ES-I3 (cell line): ENCODE data around the gene SLC25A1.

Source experiments
- H3K36me3 ChIP-seq: 2 replicates; pipeline ENCODE4 v1.6.1; 2013; ENCODE audit warnings: mild to moderate bottlenecking, low read length, control low read depth, moderate library complexity; ENCODE audit not compliant: insufficient read depth
- H3K4me1 ChIP-seq: 2 replicates; pipeline ENCODE4 v1.6.1; 2013; ENCODE audit warnings: mild to moderate bottlenecking, control low read depth, low read length; ENCODE audit not compliant: insufficient read depth
- H3K9ac ChIP-seq: 2 replicates; pipeline ENCODE4 v1.6.1; 2013; ENCODE audit warnings: low read depth, mild to moderate bottlenecking, low read length, moderate library complexity
- H3K9me3 ChIP-seq: 2 replicates; pipeline ENCODE4 v1.6.1; 2013; ENCODE audit warnings: mild to moderate bottlenecking, low read length, moderate library complexity; ENCODE audit not compliant: control insufficient read depth, insufficient read depth

Gene SLC25A1

DNA sequence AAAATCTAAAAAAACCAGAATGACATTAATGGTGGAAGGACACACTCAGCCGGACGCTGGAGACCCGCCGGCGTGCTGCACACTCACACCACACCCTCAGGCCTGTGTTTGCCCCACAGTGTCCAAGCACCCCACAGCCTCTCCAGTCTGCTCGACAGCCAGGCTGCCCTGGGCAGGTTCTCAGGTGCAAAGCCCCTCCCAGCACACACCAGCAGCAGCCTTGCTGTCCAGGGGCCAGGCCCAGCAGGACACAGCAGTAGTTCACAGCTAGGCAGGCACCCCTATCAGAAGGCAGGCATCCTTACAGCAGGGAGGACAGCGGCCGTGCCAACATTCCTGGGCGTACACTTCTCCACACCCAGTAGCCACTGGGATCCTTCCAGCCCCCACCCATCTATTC is 1.7 kb upstream of the SLC25A1 start:
- Histone ChIP-seq H3K9ac (no peak overlapping the region), H3K9me3 (no peaks in the 10 kb centered on the region), H3K4me1 (peaks cover 25% of the 10 kb centered on the region; the same call in 1 of the 2 replicates), H3K36me3 (no peaks in the 10 kb centered on the region; the same call in 1 of the 2 replicates)

DNA sequence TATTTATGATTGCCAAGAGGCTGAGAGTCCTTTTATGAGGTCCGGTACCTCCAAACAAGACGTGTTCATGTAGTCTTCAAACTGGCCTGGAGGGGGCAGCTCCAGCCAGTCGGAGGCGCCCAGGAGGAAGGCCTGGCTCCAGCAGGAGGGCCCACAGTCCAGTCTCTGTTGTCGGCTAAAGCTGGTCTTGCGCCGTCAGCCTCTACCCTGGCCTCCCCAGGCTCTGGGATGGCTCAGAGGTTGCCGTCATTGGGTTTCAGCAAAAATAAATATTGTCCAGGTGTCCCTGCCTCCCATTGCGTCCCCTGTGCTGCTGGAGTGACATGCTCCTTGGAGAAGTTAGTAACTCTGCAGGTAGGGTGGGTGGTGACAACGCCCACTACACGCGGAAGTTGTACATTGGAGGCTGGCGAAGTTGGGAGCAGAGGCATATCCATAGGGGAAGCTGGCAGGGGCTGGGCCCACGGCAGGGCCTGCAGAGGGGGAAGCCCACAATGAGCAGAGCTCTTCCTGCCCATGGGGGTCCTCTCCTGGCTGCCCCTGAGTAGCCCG is 1.0 kb upstream of the SLC25A1 start:
- no peaks in the 10 kb centered on the region for H3K9me3 ChIP-seq
- peak overlapping the region; percentile 68 for H3K9ac ChIP-seq
- no peaks in the 10 kb centered on the region; the same call in 1 of the 2 replicates for H3K36me3 ChIP-seq
- peaks cover 30% of the 10 kb centered on the region; the same call in 1 of the 2 replicates for H3K4me1 ChIP-seq

DNA sequence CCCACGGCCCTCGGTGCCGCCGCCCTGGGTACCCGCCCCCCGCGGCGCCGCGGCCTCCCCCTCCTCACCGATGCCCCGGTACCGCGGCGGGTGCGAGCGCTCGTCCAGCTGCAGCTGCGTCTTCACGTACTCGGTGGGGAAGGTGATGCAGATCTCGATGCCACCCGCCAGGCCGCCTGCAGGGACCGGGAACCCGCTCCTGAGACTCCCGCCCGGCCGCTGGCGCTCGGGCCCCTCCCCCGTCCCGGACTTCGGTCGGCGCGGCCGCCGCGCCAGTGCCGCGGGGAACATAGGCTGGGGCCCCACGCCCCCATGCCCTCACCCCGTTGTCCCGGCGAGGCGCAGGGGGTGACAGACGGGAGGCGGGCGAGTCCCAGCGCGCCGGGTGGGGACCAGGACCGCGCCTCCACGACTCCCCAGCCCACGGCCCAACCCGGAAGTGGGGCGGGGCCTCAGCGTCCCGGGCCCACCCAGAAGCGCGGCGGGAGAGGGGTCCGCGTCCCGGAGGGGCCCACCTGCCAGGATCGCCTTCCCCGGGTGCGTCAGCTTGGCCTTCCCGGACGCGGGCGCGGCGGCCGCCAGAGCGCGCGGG is 375 bp downstream of the SLC25A1 start:
- Histone ChIP-seq H3K9me3 (no peaks in the 10 kb centered on the region), H3K36me3 (no peaks in the 10 kb centered on the region; the same call in 1 of the 2 replicates), H3K4me1 (peaks cover 38% of the 10 kb centered on the region), H3K9ac (peak overlapping the region; percentile 68)

DNA sequence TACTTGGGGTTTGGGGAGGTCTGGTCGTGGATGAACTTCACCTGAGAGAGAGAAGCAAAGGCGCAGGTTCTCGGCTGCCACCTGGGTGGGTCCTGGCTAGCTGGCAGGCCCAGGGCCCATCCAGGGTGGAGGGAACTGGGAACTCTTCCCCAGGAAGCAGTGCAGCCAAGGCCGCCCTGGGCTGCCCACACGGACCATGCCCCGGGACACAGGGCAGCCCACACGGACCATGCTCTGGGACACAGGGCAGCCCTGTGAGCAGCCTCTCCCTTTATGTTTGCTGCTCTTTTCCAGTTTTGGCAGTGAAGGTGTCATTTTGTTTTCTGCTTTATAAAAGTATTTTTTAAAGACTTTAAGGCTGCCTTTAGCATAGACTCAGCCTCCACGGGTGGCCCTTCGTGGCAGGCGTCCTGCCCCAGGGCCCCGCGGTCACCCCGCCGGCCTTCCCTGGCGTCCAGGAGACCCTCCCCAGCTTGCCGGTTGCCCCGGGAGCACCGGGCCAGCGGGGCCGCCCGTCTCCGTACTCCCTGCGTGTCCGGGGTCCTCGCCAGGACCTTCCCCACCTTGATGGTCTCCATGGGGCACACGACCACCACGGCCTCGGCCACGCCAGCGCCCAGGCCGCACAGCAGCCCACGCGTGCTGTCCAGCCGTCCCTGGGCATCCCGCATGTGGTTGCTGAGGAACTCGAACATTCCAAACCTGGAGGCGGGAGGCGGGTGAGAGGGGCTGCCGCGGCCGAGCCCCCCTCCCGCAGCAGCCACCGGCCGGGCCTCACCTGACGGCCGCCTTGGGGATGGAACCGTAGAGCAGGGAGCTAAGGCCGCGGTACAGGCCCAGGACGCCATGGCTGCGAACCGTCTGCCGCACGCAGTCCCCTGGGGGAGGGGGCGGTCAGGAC is 1.1 kb downstream of the SLC25A1 start:
- H3K36me3 ChIP-seq = no peaks in the 10 kb centered on the region; the same call in 1 of the 2 replicates
- no peaks in the 10 kb centered on the region for H3K9me3 ChIP-seq
- H3K9ac ChIP-seq = peak overlapping the region; percentile 68
- H3K4me1 ChIP-seq = peaks cover 42% of the 10 kb centered on the region

GRCh38 chr22:19176732-19177131 is 1.8 kb downstream of the SLC25A1 start:
- H3K9me3 ChIP-seq = no peaks in the 10 kb centered on the region
- H3K9ac ChIP-seq = no peak overlapping the region
- H3K4me1 ChIP-seq = peaks cover 42% of the 10 kb centered on the region
- H3K36me3 ChIP-seq = no peaks in the 10 kb centered on the region; the same call in 1 of the 2 replicates

DNA sequence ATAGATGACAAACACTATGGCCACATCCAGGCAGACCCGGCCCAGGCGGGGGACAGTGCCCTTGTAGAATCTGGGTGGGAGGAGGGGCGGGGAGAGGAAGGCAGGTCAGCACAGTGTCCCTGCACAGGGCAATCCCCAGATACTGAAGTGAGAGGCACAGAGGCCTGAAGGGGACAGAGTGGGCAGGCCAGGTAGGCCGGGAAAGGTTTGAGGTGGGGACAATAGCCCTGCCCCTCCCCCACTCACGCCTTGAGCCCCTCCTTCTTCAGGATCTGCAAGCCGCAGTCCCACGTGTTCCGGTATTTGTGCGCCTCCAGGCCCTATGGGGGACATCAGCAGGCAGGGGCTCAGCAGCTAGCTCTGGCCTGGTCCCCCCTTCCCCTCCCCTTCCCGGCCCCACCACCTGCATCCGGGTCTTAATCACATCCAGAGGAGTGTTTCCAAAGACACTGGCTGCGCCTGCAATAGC is 2.3 kb downstream of the SLC25A1 start:
- H3K4me1 ChIP-seq = peaks cover 42% of the 10 kb centered on the region
- H3K9ac ChIP-seq = no peak overlapping the region
- no peaks in the 10 kb centered on the region for H3K9me3 ChIP-seq
- no peaks in the 10 kb centered on the region; the same call in 1 of the 2 replicates for H3K36me3 ChIP-seq

DNA sequence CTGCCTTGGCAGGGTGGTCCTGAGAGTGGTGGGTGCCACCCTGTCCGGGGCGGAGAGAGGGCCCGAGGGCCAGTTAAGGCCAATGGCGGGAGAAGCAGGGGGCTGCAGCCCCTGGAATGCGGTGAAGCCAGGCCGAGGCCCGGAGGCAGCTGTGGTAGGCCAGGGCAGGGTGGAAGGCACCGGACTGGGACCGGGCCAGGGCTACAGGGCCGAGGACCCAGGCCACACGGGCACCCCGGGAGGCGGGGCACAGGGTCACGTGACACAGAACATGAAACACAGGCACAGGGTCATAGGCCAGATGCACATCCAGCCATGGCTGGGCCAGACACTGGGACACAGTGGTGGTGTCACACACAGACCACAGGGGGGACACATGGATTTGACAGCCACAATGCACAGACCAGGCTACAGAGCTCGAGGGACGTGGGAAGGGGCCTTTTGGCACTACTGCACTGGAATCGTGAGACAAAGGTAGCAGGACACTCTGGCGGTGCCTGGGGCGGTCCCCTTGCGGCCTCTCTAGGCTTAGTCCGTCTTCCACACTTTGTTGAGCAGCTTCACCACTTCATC is 2.8 kb downstream of the SLC25A1 start:
- Histone ChIP-seq H3K9me3 (no peaks in the 10 kb centered on the region), H3K9ac (no peak overlapping the region), H3K4me1 (peaks cover 42% of the 10 kb centered on the region), H3K36me3 (no peaks in the 10 kb centered on the region; the same call in 1 of the 2 replicates)

- Histone ChIP-seq H3K9me3 (no peaks in the 10 kb centered on the region), H3K36me3 (no peaks in the 10 kb centered on the region; the same call in 1 of the 2 replicates), H3K9ac (no peak overlapping the region), H3K4me1 (peaks cover 42% of the 10 kb centered on the region)
Measured at GRCh38 chr22:19175026-19175601, 3.4 kb downstream of the SLC25A1 start.

- H3K4me1 ChIP-seq = peaks cover 36% of the 10 kb centered on the region
- no peaks in the 10 kb centered on the region for H3K9me3 ChIP-seq
- H3K9ac ChIP-seq = no peak overlapping the region
- H3K36me3 ChIP-seq = no peaks in the 10 kb centered on the region; the same call in 1 of the 2 replicates
Measured at GRCh38 chr22:19174106-19175025, 4.2 kb downstream of the SLC25A1 start.

- peaks cover 36% of the 10 kb centered on the region for H3K4me1 ChIP-seq
- H3K9ac ChIP-seq = no peak overlapping the region
- H3K36me3 ChIP-seq = no peaks in the 10 kb centered on the region; the same call in 1 of the 2 replicates
- H3K9me3 ChIP-seq = no peaks in the 10 kb centered on the region
Measured at GRCh38 chr22:19173047-19174035, 5.2 kb downstream of the SLC25A1 start.

- peak overlapping the region; percentile 92 for H3K9ac ChIP-seq
- no peaks in the 10 kb centered on the region; the same call in 1 of the 2 replicates for H3K36me3 ChIP-seq
- no peaks in the 10 kb centered on the region for H3K9me3 ChIP-seq
- peaks cover 36% of the 10 kb centered on the region for H3K4me1 ChIP-seq
Measured at GRCh38 chr22:19172213-19173046, 6.1 kb downstream of the SLC25A1 start.

GRCh38 chr22:19169947-19170318 is 8.6 kb downstream of the SLC25A1 start:
- no peaks in the 10 kb centered on the region for H3K9me3 ChIP-seq
- no peaks in the 10 kb centered on the region for H3K36me3 ChIP-seq
- peaks cover 16% of the 10 kb centered on the region for H3K4me1 ChIP-seq
- peak overlapping the region; percentile 51; the same call in 1 of the 2 replicates for H3K9ac ChIP-seq
